ENCODE results near the gene SDK1. TPM values are rescaled to one million over a fixed set of nuclear protein-coding genes. Genes with fewer than 3 reads are reported as not detected.

The SDK1 gene
- total and polyA plus RNA-seq, 11 donors: 2.2 to 5.8 (median 3.4) TPM

- Histone ChIP-seq H3K4me3 (peak overlapping the region; percentile 24 to 84 (median 51)), H3K4me1 (peaks cover 0 to 19% (median 10%) of the 10 kb centered on the region in 12 donors), H3K27me3 (peaks cover 0 to 38% (median 5%) of the 10 kb centered on the region in 9 donors), H3K9me3 (no peaks in the 10 kb centered on the region), H3K36me3 (no peaks in the 10 kb centered on the region), H3K27ac (no peak overlapping the region)
- ATAC-seq (peak in 1 of 4 donors; percentile 4), DNase-seq (peak in 1 of 5 donors; percentile 31)
- TF ChIP-seq CTCF (IDR thresholded peaks at IDR 0.05) (no peak), POLR2A (IDR thresholded peaks at IDR 0.05) (no peak)
- 3 to 7% (median 4%) methylated on average over 7 to 20 of the region's 20 CpGs for WGBS, 4 donors
- intact Hi-C loops (cut with DNase I): loop anchor here in 9 of 10 donors (5.0 to 10.0 kb wide), 5 partner anchors 65 to 597 kb away; no protein-coding TSS in a partner anchor
Observed at GRCh38 chr7:3300221-3300650, 816 bp upstream of the SDK1 start.

DNA sequence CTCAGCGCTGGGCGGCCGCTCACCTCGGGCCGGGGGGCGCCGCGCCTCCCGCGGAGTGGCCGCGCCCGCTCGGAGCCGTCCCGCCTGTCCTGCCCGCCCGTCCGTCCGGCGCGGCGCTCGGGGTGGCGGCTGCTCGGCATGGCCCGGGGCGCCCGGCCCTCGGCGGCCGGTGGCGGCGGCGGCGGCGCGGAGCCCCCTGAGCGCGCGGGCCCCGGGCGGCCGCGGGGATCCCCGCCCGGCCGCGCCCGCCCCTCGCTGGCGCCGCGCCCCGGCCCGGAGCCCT lies 338 bp downstream of the SDK1 start:
- Histone ChIP-seq H3K4me3 (peak overlapping the region in 10 of 12 donors; percentile 14 to 84 (median 56)), H3K27me3 (peaks cover 0 to 38% (median 5%) of the 10 kb centered on the region in 9 donors), H3K4me1 (peaks cover 0 to 19% (median 10%) of the 10 kb centered on the region in 12 donors), H3K9me3 (no peaks in the 10 kb centered on the region), H3K36me3 (no peaks in the 10 kb centered on the region), H3K27ac (peak overlapping the region in 1 of 12 donors; percentile 60)
- TF ChIP-seq CTCF (IDR thresholded peaks at IDR 0.05) (no peak), POLR2A (IDR thresholded peaks at IDR 0.05) (no peak)
- 0 to 1% methylated on average over 56 of the region's 56 CpGs; no CpG with 5 or more reads in 2 of the 4 donors for WGBS, 4 donors
- ATAC-seq (peak in 1 of 4 donors; percentile 2), DNase-seq (no peak)
- intact Hi-C loops (cut with DNase I): loop anchor here in 9 of 10 donors (5.0 to 10.0 kb wide), 5 partner anchors 63 to 596 kb away; no protein-coding TSS in a partner anchor

DNA sequence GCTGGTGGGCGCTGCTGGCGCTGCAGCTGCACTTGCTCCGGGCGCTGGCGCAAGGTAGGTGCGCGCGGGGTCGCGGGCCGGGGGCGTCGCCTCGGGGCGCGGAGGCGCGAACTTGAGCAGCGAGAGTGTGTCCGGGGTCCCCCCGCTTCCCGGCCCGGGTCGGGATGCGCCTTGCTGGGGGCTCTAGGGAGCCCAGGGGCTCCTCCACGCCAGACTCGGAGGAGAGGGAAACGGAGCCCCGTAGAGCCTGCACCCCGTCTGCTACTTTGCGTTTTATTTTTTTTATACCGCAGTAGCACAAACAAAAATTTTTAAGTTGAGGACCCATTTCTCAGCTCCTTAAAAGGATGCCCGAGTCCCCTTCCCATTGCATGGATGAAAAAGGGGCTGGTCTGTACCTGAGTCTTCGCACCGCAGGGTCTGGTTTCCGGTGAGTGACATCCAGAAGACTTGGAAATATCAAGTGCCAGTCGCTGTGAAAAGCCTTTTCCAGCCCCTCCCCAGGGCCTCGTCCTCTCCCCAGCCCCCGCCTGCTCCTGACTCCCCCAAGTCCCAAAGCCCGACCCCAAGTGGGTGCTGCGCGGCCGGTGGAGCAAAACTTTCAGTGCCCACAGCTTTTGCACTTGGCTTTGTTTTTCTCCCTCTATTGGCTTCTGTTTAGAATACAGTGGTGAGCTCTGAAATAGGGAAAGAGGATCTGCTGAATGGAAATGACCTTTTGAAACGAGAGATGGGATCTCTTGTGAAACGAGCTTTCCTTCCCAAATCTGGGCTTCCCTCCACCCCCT lies 973 bp downstream of the SDK1 start:
- Histone ChIP-seq H3K27ac (peak overlapping the region in 3 of 12 donors; percentile 37 to 66 (median 62)), H3K27me3 (peaks cover 0 to 38% (median 5%) of the 10 kb centered on the region in 9 donors), H3K9me3 (no peaks in the 10 kb centered on the region), H3K4me1 (peaks cover 0 to 19% (median 10%) of the 10 kb centered on the region in 12 donors), H3K36me3 (no peaks in the 10 kb centered on the region), H3K4me3 (peak overlapping the region in 11 of 12 donors; percentile 37 to 84 (median 59))
- ATAC-seq: no peak
- DNase-seq: peak in 2 of 5 donors; percentile 9 to 30
- TF ChIP-seq CTCF (IDR thresholded peaks at IDR 0.05) (peak in 4 of 12 donors; percentile 12 to 20 (median 16)), POLR2A (IDR thresholded peaks at IDR 0.05) (no peak)
- WGBS, 4 donors: 1 to 3% (median 2%) methylated on average over 24 to 45 of the region's 45 CpGs
- intact Hi-C loops (cut with DNase I): loop anchor here in 9 of 10 donors (5.0 to 10.0 kb wide), 5 partner anchors 63 to 595 kb away; no protein-coding TSS in a partner anchor

- H3K27ac ChIP-seq: peak overlapping the region in 3 of 12 donors; percentile 37 to 66 (median 62)
- no peaks in the 10 kb centered on the region for H3K9me3 ChIP-seq
- H3K4me1 ChIP-seq: peaks cover 0 to 19% (median 10%) of the 10 kb centered on the region in 12 donors
- no peak for DNase-seq
- peaks cover 0 to 38% (median 5%) of the 10 kb centered on the region in 9 donors for H3K27me3 ChIP-seq
- no peaks in the 10 kb centered on the region for H3K36me3 ChIP-seq
- intact Hi-C loops (cut with DNase I): loop anchor here in 9 of 10 donors (5.0 to 10.0 kb wide), 5 partner anchors 62 to 594 kb away; no protein-coding TSS in a partner anchor
- no peak for ATAC-seq
- WGBS, 4 donors: 27 to 37% (median 30%) methylated on average over 7 of the region's 7 CpGs
- TF ChIP-seq CTCF (IDR thresholded peaks at IDR 0.05) (no peak), POLR2A (IDR thresholded peaks at IDR 0.05) (no peak)
- H3K4me3 ChIP-seq: peak overlapping the region in 11 of 12 donors; percentile 37 to 84 (median 59)
Observed at GRCh38 chr7:3302681-3303320, 1.7 kb downstream of the SDK1 start.
